PC-3 (cell line): ENCODE measurements around the gene DEFB129. TPM values are rescaled to one million over a fixed set of nuclear protein-coding genes. Genes with fewer than 3 reads are reported as not detected.
A peak's percentile ranks its signal among the peaks of the same experiment; 100 is the strongest.

Experiments used
- ATAC-seq: fragments of 200-7000 bp; cut with Tn5 transposase; 2 replicates; pipeline ENCODE4 v1.9.1; 2020; ENCODE audit warnings: mild to moderate bottlenecking, moderate library complexity
- BruUV-seq: library from RNA; stranded (reverse); fragments of 400-500 nt; replicated peaks from 2 replicates; lab custom pipeline; 2021; lab: Mats Ljungman, UMichigan
- CTCF ChIA-PET: fragments of 300-600 bp; sonication (Branson Sonifier 250); formaldehyde crosslinking; loops from one replicate; lab custom pipeline; 2022; ENCODE audit warnings: antibody characterized with exemption; lab: Charles Lee
- POLR2A ChIA-PET: fragments of 300-600 bp; sonication (Branson Sonifier 250); formaldehyde crosslinking; loops from one replicate; lab custom pipeline; 2022; ENCODE audit warnings: antibody characterized with exemption; ENCODE audit not compliant: unreplicated experiment; lab: Charles Lee
- DNase-seq: peaks from one replicate; pipeline ENCODE4 v3.0.0-alpha.2; 2015
- H2AFZ ChIP-seq: fragments of 300-600 bp; sonication (generic); 2 replicates; pipeline ENCODE4 v1.6.0; 2016; ENCODE audit warnings: antibody characterized with exemption, low read length
- H3F3A ChIP-seq: fragments of 300-600 bp; sonication (generic); one replicate; pipeline ENCODE4 v1.6.0; 2017; ENCODE audit warnings: antibody characterized with exemption, low read length, control low read depth, mild to moderate bottlenecking; ENCODE audit not compliant: unreplicated experiment
- H3K27ac ChIP-seq: fragments of 300-600 bp; sonication (generic); 2 replicates; pipeline ENCODE4 v1.5.1; 2016; ENCODE audit warnings: mild to moderate bottlenecking, low read length
- H3K27me3 ChIP-seq: fragments of 300-600 bp; sonication (generic); 2 replicates; pipeline ENCODE4 v1.6.1; 2016; ENCODE audit warnings: low read length, mixed read lengths
- H3K36me3 ChIP-seq: fragments of 300-600 bp; sonication (generic); 2 replicates; pipeline ENCODE4 v1.6.1; 2016; ENCODE audit warnings: low read depth, mixed run types, low read length, mixed read lengths
- H3K4me1 ChIP-seq: fragments of 300-600 bp; sonication (generic); 2 replicates; pipeline ENCODE4 v1.5.1; 2016; ENCODE audit warnings: low read length; ENCODE audit not compliant: insufficient read depth
- H3K4me2 ChIP-seq: fragments of 300-600 bp; sonication (generic); 2 replicates; pipeline ENCODE4 v1.6.0; 2016; ENCODE audit warnings: low read length
- H3K4me3 ChIP-seq: fragments of 300-600 bp; sonication (generic); 2 replicates; pipeline ENCODE4 v1.5.1; 2016; ENCODE audit warnings: mild to moderate bottlenecking, low read length, mixed read lengths
- H3K79me2 ChIP-seq: fragments of 300-600 bp; sonication (generic); 2 replicates; pipeline ENCODE4 v1.6.1; 2017; ENCODE audit warnings: low read length, mixed read lengths
- H3K9ac ChIP-seq: fragments of 300-600 bp; sonication (generic); 2 replicates; pipeline ENCODE4 v1.6.0; 2016; ENCODE audit warnings: mild to moderate bottlenecking, low read length
- H3K9me2 ChIP-seq: fragments of 300-600 bp; sonication (generic); replicated peaks from 2 replicates; pipeline ENCODE4 v1.6.1; 2016; ENCODE audit warnings: mixed run types, low read length, mixed read lengths
- H3K9me3 ChIP-seq: fragments of 300-600 bp; sonication (generic); 2 replicates; pipeline ENCODE4 v1.6.1; 2016; ENCODE audit warnings: low read length, mixed read lengths
- H4K20me1 ChIP-seq: fragments of 300-600 bp; sonication (generic); 2 replicates; pipeline ENCODE4 v1.6.1; 2016; ENCODE audit warnings: low read length, mixed read lengths
- EZH2 ChIP-seq: fragments of 300-600 bp; sonication (generic); IDR thresholded peaks from one replicate; pipeline ENCODE4 v1.6.1; 2017; ENCODE audit warnings: antibody characterized with exemption, mild to moderate bottlenecking, low read length; ENCODE audit not compliant: unreplicated experiment
- EZH2phosphoT487 ChIP-seq: fragments of 300-600 bp; sonication (generic); IDR thresholded peaks from 2 replicates; pipeline ENCODE4 v1.6.1; 2018; ENCODE audit warnings: mild to moderate bottlenecking, antibody characterized with exemption, low read length, borderline replicate concordance
- intact Hi-C: fragments of 100-400 bp; cut with micrococcal nuclease; formaldehyde crosslinking; loops from 2 replicates; pipeline ENCODE4 v1.9.0; 2023
- total RNA-seq: library from RNA; depleted of rRNA; stranded (reverse); fragments of >200 nt; gene quantifications from 2 replicates; pipeline ENCODE4 v1.2.3, GENCODE V29; 2014
- TF ChIP-seq, protein P1 (sequence below): fragments of 300-600 bp; sonication (generic); conservative IDR thresholded peaks from 2 replicates; pipeline ENCODE4 v1.5.1; 2017; ENCODE audit warnings: antibody characterized with exemption, low read depth, mild to moderate bottlenecking, low read length

The DEFB129 gene
- total RNA-seq, 1 experiment from 2014 or later: not detected

- intact Hi-C loops: no loop called here
- no peak within 1 kb of the TSS for H3K27ac ChIP-seq
- H3K9ac ChIP-seq: no peak within 1 kb of the TSS
- no peaks in the 10 kb centered on the region for H3K36me3 ChIP-seq
- no peaks in the 10 kb centered on the region for H3K9me3 ChIP-seq
- TF ChIP-seq EZH2: no peak
- TF ChIP-seq EZH2phosphoT487: no peak
- TF ChIP-seq, protein P1, sequence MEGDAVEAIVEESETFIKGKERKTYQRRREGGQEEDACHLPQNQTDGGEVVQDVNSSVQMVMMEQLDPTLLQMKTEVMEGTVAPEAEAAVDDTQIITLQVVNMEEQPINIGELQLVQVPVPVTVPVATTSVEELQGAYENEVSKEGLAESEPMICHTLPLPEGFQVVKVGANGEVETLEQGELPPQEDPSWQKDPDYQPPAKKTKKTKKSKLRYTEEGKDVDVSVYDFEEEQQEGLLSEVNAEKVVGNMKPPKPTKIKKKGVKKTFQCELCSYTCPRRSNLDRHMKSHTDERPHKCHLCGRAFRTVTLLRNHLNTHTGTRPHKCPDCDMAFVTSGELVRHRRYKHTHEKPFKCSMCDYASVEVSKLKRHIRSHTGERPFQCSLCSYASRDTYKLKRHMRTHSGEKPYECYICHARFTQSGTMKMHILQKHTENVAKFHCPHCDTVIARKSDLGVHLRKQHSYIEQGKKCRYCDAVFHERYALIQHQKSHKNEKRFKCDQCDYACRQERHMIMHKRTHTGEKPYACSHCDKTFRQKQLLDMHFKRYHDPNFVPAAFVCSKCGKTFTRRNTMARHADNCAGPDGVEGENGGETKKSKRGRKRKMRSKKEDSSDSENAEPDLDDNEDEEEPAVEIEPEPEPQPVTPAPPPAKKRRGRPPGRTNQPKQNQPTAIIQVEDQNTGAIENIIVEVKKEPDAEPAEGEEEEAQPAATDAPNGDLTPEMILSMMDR: no peak
- H4K20me1 ChIP-seq: no peaks in the 10 kb centered on the region
- ChIA-PET CTCF (no interaction called here), POLR2A (no interaction called here)
- no peak within 1 kb of the TSS for H3K4me2 ChIP-seq
- no TSS peak for BruUV-seq
- no peaks in the 10 kb centered on the region for H3F3A ChIP-seq
- no peaks in the 10 kb centered on the region for H3K4me1 ChIP-seq
- ATAC-seq (no peak), DNase-seq (no peak)
- no peaks in the 10 kb centered on the region for H3K79me2 ChIP-seq
- no peak within 1 kb of the TSS for H2AFZ ChIP-seq
- no peak within 1 kb of the TSS for H3K4me3 ChIP-seq
- H3K27me3 ChIP-seq: peaks cover 35% of the 10 kb centered on the region
- H3K9me2 ChIP-seq: no peaks in the 10 kb centered on the region
Measured at GRCh38 chr20:257419-257818, 30.4 kb downstream of the DEFB129 start, which contains the start of gene DEFB132. TSS of gene DEFB132 (plus strand) at chr20:257724. CDS start at chr20:257779, 55 bp downstream.

- BruUV-seq: no TSS peak
- H3K27ac ChIP-seq: no peak overlapping the region
- H3K27me3 ChIP-seq: peaks cover 27% of the 10 kb centered on the region
Measured at GRCh38 chr20:258269-258858, 31.3 kb downstream of the DEFB129 start.

GRCh38 chr20:258963-259362 is 31.9 kb downstream of the DEFB129 start:
- Histone ChIP-seq H3K27ac (no peak overlapping the region), H2AFZ (no peak overlapping the region), H3F3A (no peaks in the 10 kb centered on the region), H3K36me3 (no peaks in the 10 kb centered on the region), H4K20me1 (no peaks in the 10 kb centered on the region), H3K4me1 (no peaks in the 10 kb centered on the region), H3K9me2 (no peaks in the 10 kb centered on the region), H3K9ac (no peak overlapping the region), H3K9me3 (no peaks in the 10 kb centered on the region), H3K4me3 (no peak overlapping the region), H3K4me2 (no peak overlapping the region), H3K79me2 (no peaks in the 10 kb centered on the region), H3K27me3 (peaks cover 27% of the 10 kb centered on the region)
- TF ChIP-seq EZH2phosphoT487: no peak
- TF ChIP-seq, protein P1: peak; percentile 41; the same call in 1 of the 2 replicates
- ATAC-seq: peak; percentile 75
- intact Hi-C loops: no loop called here
- BruUV-seq: no TSS peak
- POLR2A ChIA-PET: interaction anchor here (0.6 kb wide), 1 partner anchor 41 kb away, joined by 4 read pairs; no protein-coding TSS in a partner anchor
- peak; percentile 32 for DNase-seq
- CTCF ChIA-PET: no interaction called here

More at GRCh38 chr20:258269-258858, 31.3 kb downstream of the DEFB129 start:
- no peak overlapping the region for H3K9ac ChIP-seq
- H3K4me2 ChIP-seq: no peak overlapping the region
- no peak overlapping the region for H3K4me3 ChIP-seq
- no peak for ATAC-seq
- H3K4me1 ChIP-seq: no peaks in the 10 kb centered on the region
- CTCF ChIA-PET: no interaction called here
- H4K20me1 ChIP-seq: no peaks in the 10 kb centered on the region
- no peaks in the 10 kb centered on the region for H3K36me3 ChIP-seq
- H3K9me2 ChIP-seq: no peaks in the 10 kb centered on the region
- H3F3A ChIP-seq: no peaks in the 10 kb centered on the region
- no peak for DNase-seq
- H3K79me2 ChIP-seq: no peaks in the 10 kb centered on the region
- H2AFZ ChIP-seq: no peak overlapping the region
- TF ChIP-seq EZH2 (no peak), EZH2phosphoT487 (no peak)
- TF ChIP-seq, protein P1: no peak
- intact Hi-C loops: no loop called here
- POLR2A ChIA-PET: interaction anchor here (0.6 kb wide), 1 partner anchor 42 kb away, joined by 4 read pairs; no protein-coding TSS in a partner anchor
- no peaks in the 10 kb centered on the region for H3K9me3 ChIP-seq
